Spinal cord (tissue), 10 donors: ENCODE results near the gene EFNA5. TPM values are rescaled to one million over a fixed set of nuclear protein-coding genes. Genes with fewer than 3 reads are reported as not detected.
"Not testable (repeated sequence)": the region's sequence is repeated elsewhere in the genome, so short reads cannot be mapped to it uniquely, and the experiment has no call there.

Source experiments
- DNase-seq, 6 donors: peaks; one replicate each; pipeline versions ENCODE4 v3.0.0 to v3.0.0-alpha.2; 2013 to 2015; ENCODE audit warnings: low spot score in 6 of 6, low read depth in 4 of 6
- H3K27ac ChIP-seq: one replicate; pipeline ENCODE4 v1.5.1; 2013; ENCODE audit warnings: low read depth, low read length, control low read depth
- H3K27me3 ChIP-seq: one replicate; pipeline ENCODE4 v1.6.1; 2013; ENCODE audit warnings: low read length; ENCODE audit not compliant: control insufficient read depth, insufficient read depth
- H3K36me3 ChIP-seq: one replicate; pipeline ENCODE4 v1.6.1; 2013; ENCODE audit warnings: low read length; ENCODE audit not compliant: control insufficient read depth, insufficient read depth
- H3K4me1 ChIP-seq: one replicate; pipeline ENCODE4 v1.6.1; 2013; ENCODE audit warnings: low read length; ENCODE audit not compliant: control insufficient read depth, insufficient read depth
- H3K4me3 ChIP-seq: one replicate; pipeline ENCODE4 v1.5.1; 2013; ENCODE audit warnings: low read depth, low read length, control low read depth
- H3K9me3 ChIP-seq: one replicate; pipeline ENCODE4 v1.6.1; 2013; ENCODE audit warnings: low read length; ENCODE audit not compliant: control insufficient read depth, insufficient read depth
- WGBS: methylation state at CpG from one replicate; pipeline ENCODE4 v1.1.5; 2013; ENCODE audit warnings: missing lambda C conversion rate; ENCODE audit not compliant: insufficient coverage; 5-methylcytosine and 5-hydroxymethylcytosine counted together
- polyA plus RNA-seq, 2 donors: library from polyadenylated mRNA; unstranded; fragments of 120-200 nt; gene quantifications; one replicate each; pipeline ENCODE4 v1.2.1, GENCODE V29; 2013; ENCODE audit not compliant: insufficient read length in 2 of 2
- total RNA-seq, 2 donors: library from RNA; depleted of rRNA in 1 of 2; stranded (reverse); fragments of 120-200 nt in 1 of 2; fragments of >200 nt in 1 of 2; gene quantifications; one replicate each; pipeline versions ENCODE4 v1.2.3 to v1.2.4, GENCODE V29; 2013 to 2014
- donor health status: healthy.

The EFNA5 gene
- total and polyA plus RNA-seq, 4 donors: 11.7 to 17.7 (median 17.1) TPM

- DNase-seq: no peak
- H3K36me3 ChIP-seq: no peaks in the 10 kb centered on the region
- H3K27ac ChIP-seq: no peak overlapping the region
- H3K4me1 ChIP-seq: no peaks in the 10 kb centered on the region
- WGBS: no CpG with 5 or more reads among the region's 4 CpGs
- no peaks in the 10 kb centered on the region for H3K9me3 ChIP-seq
- no peaks in the 10 kb centered on the region for H3K27me3 ChIP-seq
- H3K4me3 ChIP-seq: no peak overlapping the region
These were observed 215.6 kb downstream of the EFNA5 start for GRCh38 chr5:107455111-107455544.

- H3K4me3 ChIP-seq, H3K9me3 ChIP-seq, H3K4me1 ChIP-seq, DNase-seq, H3K27ac ChIP-seq, H3K36me3 ChIP-seq, H3K27me3 ChIP-seq: not testable (repeated sequence)
- 100% methylated on average over 1 of the region's 4 CpGs for WGBS
These were observed 218.9 kb downstream of the EFNA5 start for GRCh38 chr5:107451827-107452226.

GRCh38 chr5:107451028-107451427 is 219.7 kb downstream of the EFNA5 start:
- 78% methylated on average over 1 of the region's 3 CpGs for WGBS
- peak in 1 of 6 donors; percentile 67 for DNase-seq

GRCh38 chr5:107450531-107450930 is 220.2 kb downstream of the EFNA5 start:
- Histone ChIP-seq H3K27ac (peak overlapping the region; percentile 22), H3K9me3 (no peaks in the 10 kb centered on the region), H3K27me3 (no peaks in the 10 kb centered on the region), H3K4me3 (no peak overlapping the region), H3K36me3 (no peaks in the 10 kb centered on the region), H3K4me1 (no peaks in the 10 kb centered on the region)
- WGBS: no CpG with 5 or more reads among the region's 3 CpGs
- DNase-seq: no peak

More at GRCh38 chr5:107451028-107451427, 219.7 kb downstream of the EFNA5 start:
- Histone ChIP-seq H3K4me1 (no peaks in the 10 kb centered on the region), H3K4me3 (no peak overlapping the region), H3K36me3 (no peaks in the 10 kb centered on the region), H3K9me3 (no peaks in the 10 kb centered on the region), H3K27ac (peak overlapping the region; percentile 22), H3K27me3 (no peaks in the 10 kb centered on the region)

- no peak overlapping the region for H3K27ac ChIP-seq
- H3K27me3 ChIP-seq: no peaks in the 10 kb centered on the region
- no peaks in the 10 kb centered on the region for H3K4me1 ChIP-seq
- H3K4me3 ChIP-seq: no peak overlapping the region
- no peaks in the 10 kb centered on the region for H3K9me3 ChIP-seq
- no peaks in the 10 kb centered on the region for H3K36me3 ChIP-seq
- no peak for DNase-seq
- WGBS: no CpG with 5 or more reads among the region's 3 CpGs
These were observed 221.4 kb downstream of the EFNA5 start for GRCh38 chr5:107449369-107449768.

- 94% methylated on average over 5 of the region's 6 CpGs for WGBS
- Histone ChIP-seq H3K4me3 (no peak overlapping the region), H3K27ac (no peak overlapping the region), H3K4me1 (no peaks in the 10 kb centered on the region), H3K27me3 (no peaks in the 10 kb centered on the region), H3K36me3 (no peaks in the 10 kb centered on the region), H3K9me3 (no peaks in the 10 kb centered on the region)
- DNase-seq: no peak
These were observed 223.2 kb downstream of the EFNA5 start for GRCh38 chr5:107447587-107447986.

- Histone ChIP-seq H3K9me3 (no peaks in the 10 kb centered on the region), H3K27me3 (no peaks in the 10 kb centered on the region), H3K4me3 (no peak overlapping the region), H3K27ac (no peak overlapping the region), H3K4me1 (no peaks in the 10 kb centered on the region), H3K36me3 (no peaks in the 10 kb centered on the region)
- WGBS: no CpG with 5 or more reads among the region's 3 CpGs
- no peak for DNase-seq
These were observed 223.8 kb downstream of the EFNA5 start for GRCh38 chr5:107446972-107447371.

- WGBS: 86% methylated on average over 2 of the region's 3 CpGs
- H3K27ac ChIP-seq: no peak overlapping the region
- no peak overlapping the region for H3K4me3 ChIP-seq
- no peaks in the 10 kb centered on the region for H3K4me1 ChIP-seq
- no peaks in the 10 kb centered on the region for H3K9me3 ChIP-seq
- H3K27me3 ChIP-seq: no peaks in the 10 kb centered on the region
- no peak for DNase-seq
- no peaks in the 10 kb centered on the region for H3K36me3 ChIP-seq
These were observed 226.4 kb downstream of the EFNA5 start for GRCh38 chr5:107444300-107444699.

GRCh38 chr5:107443897-107444296 is 226.8 kb downstream of the EFNA5 start:
- Histone ChIP-seq H3K4me1 (no peaks in the 10 kb centered on the region), H3K9me3 (no peaks in the 10 kb centered on the region), H3K27ac (no peak overlapping the region), H3K36me3 (no peaks in the 10 kb centered on the region), H3K4me3 (no peak overlapping the region), H3K27me3 (no peaks in the 10 kb centered on the region)
- no peak for DNase-seq
- WGBS: no CpG with 5 or more reads among the region's 3 CpGs

GRCh38 chr5:107442452-107442851 is 228.3 kb downstream of the EFNA5 start:
- H3K4me3 ChIP-seq: no peak overlapping the region
- no peaks in the 10 kb centered on the region for H3K4me1 ChIP-seq
- no peak for DNase-seq
- no peaks in the 10 kb centered on the region for H3K27me3 ChIP-seq
- no peaks in the 10 kb centered on the region for H3K9me3 ChIP-seq
- WGBS: no CpG with 5 or more reads among the region's 2 CpGs
- H3K27ac ChIP-seq: no peak overlapping the region
- no peaks in the 10 kb centered on the region for H3K36me3 ChIP-seq
